ENCODE data around the gene L3MBTL4.

L3MBTL4 gene

DNA sequence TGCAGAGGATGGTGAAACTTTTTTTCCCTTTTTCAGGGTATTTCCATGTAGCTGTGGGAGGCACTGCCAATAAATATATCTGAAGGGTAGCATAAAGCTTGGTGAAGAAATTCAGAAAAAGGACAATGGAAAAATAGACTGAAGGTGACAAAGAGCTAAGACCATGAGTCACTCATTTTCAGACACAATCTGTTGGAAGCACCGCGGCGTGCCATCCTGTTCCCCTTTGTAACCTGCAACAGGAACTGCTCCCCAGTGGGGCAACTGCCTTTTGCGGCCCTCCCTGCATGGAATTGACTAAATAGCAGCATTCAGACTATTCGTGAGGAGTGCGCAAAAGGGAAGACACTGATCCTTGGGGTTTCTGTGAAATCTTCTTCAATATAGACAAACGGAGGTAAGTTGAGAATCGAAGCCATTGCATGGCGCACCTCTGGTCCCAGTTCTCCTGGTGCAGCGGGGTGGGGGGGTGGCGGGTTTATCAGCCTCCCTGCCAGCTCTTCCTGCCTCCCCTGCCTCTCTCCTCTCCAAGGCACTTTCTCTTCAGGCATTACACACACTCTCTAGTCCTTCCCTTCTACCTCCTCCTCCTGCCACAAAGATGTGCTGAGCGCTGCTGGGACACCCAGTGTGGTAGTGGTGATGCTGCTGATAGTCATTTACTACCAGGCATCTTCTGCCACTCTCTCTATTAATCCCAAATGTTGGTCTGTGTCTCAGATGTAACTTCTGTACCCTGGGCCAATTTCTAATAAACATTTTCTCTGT, 393.2 kb downstream of the L3MBTL4 start:
- no peak for DNase-seq

GRCh38 chr18:6018671-6019070, 396.0 kb downstream of the L3MBTL4 start:
- DNase-seq = no peak

GRCh38 chr18:6017171-6017570, 397.5 kb downstream of the L3MBTL4 start:
- no peak for DNase-seq

DNA sequence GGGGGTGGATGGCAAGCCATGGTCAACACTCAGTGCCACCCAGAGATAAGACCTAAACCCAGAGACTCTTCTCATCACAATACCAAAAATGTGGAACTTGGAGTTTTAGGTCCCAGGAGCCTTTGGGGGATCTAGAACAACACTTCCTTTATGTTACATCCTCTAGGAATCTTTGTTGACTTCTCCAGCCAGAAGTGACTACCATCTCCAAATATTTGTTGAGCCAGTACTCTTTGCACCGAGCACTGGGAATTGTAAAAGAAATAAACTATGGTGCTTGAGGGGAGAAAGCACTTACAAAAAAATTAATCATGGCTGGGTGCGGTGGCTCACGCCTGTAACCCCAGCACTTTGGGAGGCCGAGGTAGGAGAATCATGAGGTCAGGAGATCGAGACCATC, 399.3 kb downstream of the L3MBTL4 start:
- DNase-seq = no peak

DNA sequence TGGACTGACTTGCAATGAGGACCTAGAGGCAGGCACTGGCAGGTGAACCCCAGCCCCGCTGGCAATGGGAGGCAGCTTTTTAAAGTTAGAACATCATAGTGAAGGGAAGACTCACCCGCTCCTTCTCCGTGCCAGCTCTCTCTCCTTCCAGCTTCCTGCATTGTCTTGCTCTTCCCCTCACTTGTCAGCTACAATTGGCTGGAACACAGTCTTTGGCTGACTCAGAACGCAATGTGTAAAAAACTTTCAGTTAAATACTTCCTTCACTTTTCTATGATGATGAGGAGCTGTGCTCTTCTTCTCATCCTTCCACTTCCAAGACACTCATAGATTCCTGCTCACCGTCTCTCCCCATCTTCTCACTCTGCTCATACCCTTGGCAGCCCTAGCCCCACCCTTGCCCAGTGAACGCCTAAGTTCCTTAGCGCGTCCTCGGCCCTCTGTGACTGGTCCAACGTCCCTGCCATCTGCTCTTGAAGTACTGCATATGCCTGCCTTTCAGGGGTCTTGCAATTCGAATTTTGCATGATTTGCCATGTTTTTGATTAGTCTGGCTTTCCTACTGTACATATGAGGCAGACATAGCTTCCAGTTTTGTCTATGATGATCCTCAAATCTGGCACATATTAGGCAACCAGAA, 401.4 kb downstream of the L3MBTL4 start:
- no peak for DNase-seq

- DNase-seq = no peak
These were observed 403.8 kb downstream of the L3MBTL4 start for GRCh38 chr18:6010921-6011320.

GRCh38 chr18:6010284-6010683, 404.4 kb downstream of the L3MBTL4 start:
- no peak for DNase-seq

- no peak for DNase-seq
These were observed 405.0 kb downstream of the L3MBTL4 start for GRCh38 chr18:6009756-6010155.

DNA sequence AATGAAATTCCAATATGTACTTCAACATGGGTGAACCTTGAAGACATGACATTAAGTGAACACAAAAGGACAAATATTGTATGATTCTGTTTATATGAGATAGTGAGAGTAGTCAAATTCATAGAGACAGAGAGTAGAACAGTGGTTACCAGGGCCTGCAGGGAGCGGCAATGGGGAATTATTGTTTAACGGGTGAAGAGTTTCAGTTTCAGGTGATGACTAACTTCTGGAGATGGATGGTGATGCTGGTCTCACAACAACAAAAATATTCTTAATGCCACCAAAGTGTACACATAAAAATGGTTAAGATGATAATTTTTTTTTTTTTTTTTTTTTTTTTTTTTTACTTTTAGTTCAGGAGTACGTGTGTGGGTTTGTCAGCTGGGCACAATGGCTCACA, 410.0 kb downstream of the L3MBTL4 start:
- DNase-seq = no peak

DNA sequence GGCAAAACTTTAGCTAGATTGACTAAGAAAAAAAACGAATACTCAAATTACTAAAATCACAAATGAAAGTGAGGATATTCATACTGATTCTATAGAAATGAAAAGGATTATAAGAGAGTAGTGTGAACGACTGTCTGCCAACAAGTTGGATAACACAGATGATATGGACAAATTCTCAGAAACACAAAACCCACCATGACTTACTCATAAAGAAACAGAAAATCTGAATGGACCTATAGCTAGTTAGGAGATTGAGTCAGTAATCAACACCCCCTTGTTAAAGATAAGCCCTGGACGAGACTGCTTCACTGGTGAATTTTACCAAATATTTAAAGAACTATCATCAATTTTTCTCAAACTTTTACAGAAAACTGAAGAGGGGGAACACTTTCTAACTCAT, 410.6 kb downstream of the L3MBTL4 start:
- DNase-seq = no peak

- no peak for DNase-seq
These were observed 412.8 kb downstream of the L3MBTL4 start for GRCh38 chr18:6001867-6002266.

GRCh38 chr18:5998907-5999306, 415.8 kb downstream of the L3MBTL4 start:
- no peak for DNase-seq

- DNase-seq = no peak
These were observed 416.4 kb downstream of the L3MBTL4 start for GRCh38 chr18:5998166-5998881.

- DNase-seq = no peak
These were observed 417.4 kb downstream of the L3MBTL4 start for GRCh38 chr18:5997361-5997760.

DNA sequence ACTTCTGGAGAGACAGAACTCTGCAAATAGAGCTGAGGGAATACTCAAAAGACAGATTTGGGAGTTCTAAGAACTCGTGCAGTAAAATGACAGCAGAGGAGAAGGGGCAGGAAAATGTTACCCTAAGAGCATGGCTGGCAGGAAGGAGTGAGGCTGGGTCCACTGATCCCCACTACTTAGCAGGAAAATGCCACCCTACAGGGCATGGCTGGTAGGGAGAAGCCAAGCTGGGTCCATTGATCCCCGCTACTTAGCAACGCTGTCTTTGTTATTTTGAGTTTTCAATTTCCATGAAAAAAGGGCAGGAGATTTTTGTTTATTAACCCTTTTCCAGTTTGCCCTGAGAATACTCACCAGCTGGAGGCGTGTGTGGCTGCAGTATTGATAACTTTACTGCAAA, 419.1 kb downstream of the L3MBTL4 start:
- no peak for DNase-seq

DNA sequence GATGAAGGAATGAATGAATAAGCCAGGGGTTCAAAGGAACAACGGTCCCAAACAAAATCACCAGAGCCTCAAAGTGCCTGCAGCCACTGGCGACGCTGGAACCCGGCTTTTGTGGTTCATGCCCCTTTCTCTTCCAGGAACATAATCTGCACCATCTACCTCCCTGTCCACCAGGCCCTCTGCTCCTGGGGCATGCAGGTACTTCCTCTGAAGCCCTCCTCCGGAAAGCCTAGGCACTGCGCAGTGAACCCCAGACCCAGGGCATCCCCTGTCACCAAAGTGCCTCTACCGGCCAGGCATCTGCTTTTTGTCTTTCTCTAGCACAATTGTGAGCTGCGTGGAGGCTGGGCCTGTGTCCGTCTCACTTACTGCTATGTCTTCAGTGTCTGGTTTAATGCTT, 420.8 kb downstream of the L3MBTL4 start:
- DNase-seq = no peak

GRCh38 chr18:5992381-5992780, 422.3 kb downstream of the L3MBTL4 start:
- no peak for DNase-seq

GRCh38 chr18:5987249-5987648, 427.5 kb downstream of the L3MBTL4 start:
- DNase-seq = no peak

DNA sequence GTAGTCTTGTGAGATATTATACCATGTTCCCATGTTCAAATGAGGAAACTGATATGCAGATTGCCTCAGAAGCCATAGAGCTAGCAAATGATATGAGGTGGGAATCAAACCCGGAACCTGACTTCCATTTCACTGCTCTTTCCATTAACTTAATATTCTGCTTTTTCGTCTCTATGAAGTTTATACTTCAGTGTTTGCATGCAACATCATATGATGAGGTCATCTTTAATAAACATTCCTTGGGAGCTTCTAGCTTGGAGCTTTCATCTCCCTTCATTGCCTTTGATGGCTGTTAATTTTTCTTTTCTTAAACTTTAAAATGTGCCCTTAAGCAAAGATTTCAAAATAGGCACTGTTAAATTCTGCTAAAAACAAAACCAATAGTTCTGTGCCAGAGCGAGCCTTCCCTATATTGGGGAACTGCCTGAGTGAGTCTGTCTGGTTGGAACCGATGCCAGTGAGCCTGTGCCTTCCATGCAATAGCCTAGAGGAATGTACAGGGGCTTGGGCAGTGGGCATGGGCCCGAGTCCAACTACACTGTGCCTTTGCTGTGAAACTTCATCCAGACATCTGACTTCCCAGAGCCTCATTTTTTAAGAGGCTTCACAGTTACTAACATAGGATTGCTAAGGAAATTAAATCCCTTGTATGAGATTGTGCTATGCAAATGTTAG, 428.3 kb downstream of the L3MBTL4 start:
- no peak for DNase-seq

- no peak for DNase-seq
These were observed 430.5 kb downstream of the L3MBTL4 start for GRCh38 chr18:5984245-5984644.

- DNase-seq = no peak
These were observed 431.2 kb downstream of the L3MBTL4 start for GRCh38 chr18:5983488-5983887.

DNA sequence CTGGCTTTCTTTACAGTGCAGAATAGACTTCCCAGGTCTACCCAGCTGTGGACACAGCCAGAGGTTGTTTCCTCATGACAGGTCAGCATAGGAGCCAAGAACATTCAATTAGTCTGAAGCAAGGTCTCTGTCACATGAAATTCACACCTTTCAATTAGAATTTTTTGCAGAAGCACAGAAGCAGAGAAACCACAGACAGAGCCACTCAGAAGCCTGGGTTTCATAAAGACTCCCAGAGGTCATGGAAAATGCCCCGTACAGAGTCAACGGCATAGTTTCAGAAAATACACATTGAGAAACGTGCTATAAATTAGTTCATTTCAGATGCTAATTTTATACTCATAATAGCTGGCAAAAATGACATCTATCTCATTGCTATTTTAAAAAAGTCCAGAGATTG, 432.4 kb downstream of the L3MBTL4 start:
- no peak for DNase-seq

DNA sequence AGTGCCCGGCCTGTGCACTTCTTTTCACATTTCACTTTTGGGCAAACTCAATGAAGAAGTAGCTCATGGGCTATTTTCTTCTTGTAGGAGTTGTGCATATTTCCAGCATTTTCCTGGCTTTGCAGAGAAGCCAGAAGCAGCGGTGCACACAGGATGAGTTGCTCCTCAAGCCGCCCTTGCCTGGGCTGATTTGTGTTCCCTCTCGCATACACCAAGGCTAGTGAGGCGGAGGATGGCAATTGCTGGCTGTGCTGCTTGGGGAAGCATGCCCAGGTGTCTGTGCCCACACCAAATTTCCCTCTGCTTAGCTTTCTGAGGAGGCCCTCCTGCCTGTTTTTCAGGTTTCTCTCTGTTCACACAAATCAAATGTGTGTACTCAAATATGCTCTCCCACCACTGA, 434.0 kb downstream of the L3MBTL4 start:
- no peak for DNase-seq
